Posterior vena cava (tissue), 2 donors: ENCODE results near the gene DLEC1. TPM values are rescaled to one million over a fixed set of nuclear protein-coding genes. Genes with fewer than 3 reads are reported as not detected.

Source experiments
- DNase-seq: peaks from one replicate; pipeline ENCODE4 v3.0.0-alpha.2; 2020; ENCODE audit warnings: low spot score
- intact Hi-C, 2 donors: fragments of 100-400 bp; cut with DNase I; formaldehyde crosslinking; loops; one replicate each; pipeline versions ENCODE4 v1.14.1 to v1.14.2; 2022 to 2023
- total RNA-seq, 2 donors: library from RNA; stranded (reverse); fragmentation: NEBNext Ultra II Directional; extraction: Animal tissue kit (Norgen Biotek cat#: 25700); gene quantifications; one replicate each; pipeline ENCODE4 v1.2.1, GENCODE V29; 2021
- donor health status: DM: yes; HTN: yes; CAD: no.
- donor health status: DM: yes; HTN: yes; CAD: no.

The DLEC1 gene
- total RNA-seq, 2 donors from 2014 or later = 0.14 to 0.51 TPM

GRCh38 chr3:38138349-38139190, 99.6 kb downstream of the DLEC1 start, which contains the start of gene MYD88:
Gene MYD88, plus strand, starts transcription at chr3:38138661. Its CDS starts 40 bp downstream, at chr3:38138701.
- peak; percentile 96 for DNase-seq
- intact Hi-C loops = loop anchor here (1.0 to 10.0 kb wide), 2 partner anchors 13 to 106 kb away; no protein-coding TSS in a partner anchor

DNA sequence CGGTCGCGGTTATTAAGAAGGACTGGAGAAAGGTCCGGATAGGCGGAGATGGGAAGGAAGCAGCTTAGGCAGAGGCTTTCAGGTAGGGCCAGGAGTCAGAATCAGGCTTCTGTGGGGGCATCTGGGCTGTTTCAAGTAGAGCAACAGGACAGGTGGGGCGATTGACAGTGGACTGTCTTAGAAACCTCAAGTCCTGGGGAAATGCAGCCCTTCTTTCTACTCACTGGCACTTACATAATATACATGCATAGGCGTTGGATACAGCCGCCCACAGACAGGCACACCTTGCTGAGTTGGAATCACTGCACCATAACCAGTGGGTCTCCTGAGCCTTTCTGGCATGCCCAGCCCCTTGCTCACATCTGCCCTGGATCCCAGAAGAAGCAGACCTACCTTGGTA, 100.2 kb downstream of the DLEC1 start:
- intact Hi-C loops = loop anchor here in 1 of 2 donors (10.0 kb wide), 1 partner anchor 106 kb away; no protein-coding TSS in a partner anchor
- no peak for DNase-seq

DNA sequence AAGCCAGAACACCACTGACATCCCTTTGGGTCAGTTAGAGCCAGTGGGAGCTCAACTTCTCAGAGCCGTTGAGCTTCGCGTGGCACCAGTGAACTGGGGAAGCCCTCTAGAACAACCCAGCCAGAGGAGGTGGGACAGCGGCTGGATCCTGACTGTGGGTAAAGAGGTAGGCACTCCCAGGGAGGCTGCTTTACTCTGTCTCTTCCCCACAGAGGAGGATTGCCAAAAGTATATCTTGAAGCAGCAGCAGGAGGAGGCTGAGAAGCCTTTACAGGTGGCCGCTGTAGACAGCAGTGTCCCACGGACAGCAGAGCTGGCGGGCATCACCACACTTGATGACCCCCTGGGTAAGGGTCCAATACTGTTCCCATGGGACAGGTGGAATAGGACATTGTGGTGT, 100.6 kb downstream of the DLEC1 start:
- DNase-seq = no peak
- intact Hi-C loops = loop anchor here in 1 of 2 donors (10.0 kb wide), 1 partner anchor 105 kb away; no protein-coding TSS in a partner anchor

- peak; percentile 68 for DNase-seq
- intact Hi-C loops = no loop called here
Measured at GRCh38 chr3:38140326-38141172, 101.5 kb downstream of the DLEC1 start.

DNA sequence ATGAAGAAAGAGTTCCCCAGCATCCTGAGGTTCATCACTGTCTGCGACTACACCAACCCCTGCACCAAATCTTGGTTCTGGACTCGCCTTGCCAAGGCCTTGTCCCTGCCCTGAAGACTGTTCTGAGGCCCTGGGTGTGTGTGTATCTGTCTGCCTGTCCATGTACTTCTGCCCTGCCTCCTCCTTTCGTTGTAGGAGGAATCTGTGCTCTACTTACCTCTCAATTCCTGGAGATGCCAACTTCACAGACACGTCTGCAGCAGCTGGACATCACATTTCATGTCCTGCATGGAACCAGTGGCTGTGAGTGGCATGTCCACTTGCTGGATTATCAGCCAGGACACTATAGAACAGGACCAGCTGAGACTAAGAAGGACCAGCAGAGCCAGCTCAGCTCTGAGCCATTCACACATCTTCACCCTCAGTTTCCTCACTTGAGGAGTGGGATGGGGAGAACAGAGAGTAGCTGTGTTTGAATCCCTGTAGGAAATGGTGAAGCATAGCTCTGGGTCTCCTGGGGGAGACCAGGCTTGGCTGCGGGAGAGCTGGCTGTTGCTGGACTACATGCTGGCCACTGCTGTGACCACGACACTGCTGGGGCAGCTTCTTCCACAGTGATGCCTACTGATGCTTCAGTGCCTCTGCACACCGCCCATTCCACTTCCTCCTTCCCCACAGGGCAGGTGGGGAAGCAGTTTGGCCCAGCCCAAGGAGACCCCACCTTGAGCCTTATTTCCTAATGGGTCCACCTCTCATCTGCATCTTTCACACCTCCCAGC, 102.4 kb downstream of the DLEC1 start:
- peak; percentile 53 for DNase-seq
- intact Hi-C loops = no loop called here

GRCh38 chr3:38141952-38142273, 102.9 kb downstream of the DLEC1 start:
- intact Hi-C loops = no loop called here
- no peak for DNase-seq

GRCh38 chr3:38142959-38143358, 104.0 kb downstream of the DLEC1 start:
- peak; percentile 30 for DNase-seq
- intact Hi-C loops = no loop called here

- intact Hi-C loops = no loop called here
- peak; percentile 32 for DNase-seq
Measured at GRCh38 chr3:38143511-38143910, 104.5 kb downstream of the DLEC1 start.

DNA sequence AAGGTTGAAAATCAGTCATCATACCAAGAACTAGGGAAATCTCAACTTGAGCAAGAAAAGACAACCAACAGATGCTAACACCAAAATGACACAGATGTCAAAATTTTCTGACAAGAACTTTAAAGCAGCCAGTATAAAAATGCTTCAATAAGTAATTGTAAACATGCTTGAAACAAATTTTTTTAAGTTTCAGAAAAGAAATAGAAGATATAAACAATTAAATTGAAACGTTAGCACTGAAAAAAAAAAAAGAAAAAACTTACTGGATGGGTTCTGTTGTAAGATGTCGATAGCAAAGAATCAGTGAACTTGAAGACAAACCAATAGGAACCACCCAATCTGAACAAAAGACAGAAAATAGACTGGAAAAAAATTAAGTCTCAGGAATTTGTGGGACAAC, 107.5 kb downstream of the DLEC1 start:
- intact Hi-C loops = no loop called here
- no peak for DNase-seq

- DNase-seq = no peak
- intact Hi-C loops = no loop called here
Measured at GRCh38 chr3:38147421-38147820, 108.4 kb downstream of the DLEC1 start.

DNA sequence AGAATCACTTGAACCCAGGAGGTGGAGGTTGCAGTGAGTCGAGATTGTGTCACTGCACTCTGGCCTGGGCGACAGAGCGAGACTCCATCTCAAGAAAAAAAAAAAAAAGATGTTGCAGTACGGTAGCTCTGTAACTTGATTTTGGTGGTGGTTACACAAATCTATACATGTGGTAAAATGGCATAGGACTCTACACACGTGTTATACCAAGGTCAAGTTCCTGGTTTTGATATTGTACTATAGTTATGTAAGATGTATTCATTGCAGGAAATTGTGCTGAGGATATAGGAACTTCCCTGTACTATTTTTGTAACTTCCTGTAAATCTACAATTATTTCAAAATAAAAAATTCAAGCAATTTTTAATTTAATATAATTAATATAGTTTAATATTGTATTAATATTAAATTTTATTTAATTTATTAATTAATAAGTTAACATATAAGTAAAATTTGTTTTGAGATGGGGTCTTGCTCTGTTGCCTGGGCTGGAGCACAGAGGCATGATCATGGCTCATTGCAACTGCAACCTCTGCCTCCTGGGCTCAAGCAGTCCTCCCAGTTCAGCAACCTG, 109.4 kb downstream of the DLEC1 start:
- no peak for DNase-seq
- intact Hi-C loops = no loop called here

GRCh38 chr3:38149708-38150107, 110.7 kb downstream of the DLEC1 start:
- intact Hi-C loops = no loop called here
- DNase-seq = no peak

GRCh38 chr3:38150780-38151528, 111.9 kb downstream of the DLEC1 start:
- intact Hi-C loops = loop anchor here in 1 of 2 donors (1.0 kb wide), 1 partner anchor 13 kb away; the partner anchor contains the start of gene MYD88
- DNase-seq = no peak

DNA sequence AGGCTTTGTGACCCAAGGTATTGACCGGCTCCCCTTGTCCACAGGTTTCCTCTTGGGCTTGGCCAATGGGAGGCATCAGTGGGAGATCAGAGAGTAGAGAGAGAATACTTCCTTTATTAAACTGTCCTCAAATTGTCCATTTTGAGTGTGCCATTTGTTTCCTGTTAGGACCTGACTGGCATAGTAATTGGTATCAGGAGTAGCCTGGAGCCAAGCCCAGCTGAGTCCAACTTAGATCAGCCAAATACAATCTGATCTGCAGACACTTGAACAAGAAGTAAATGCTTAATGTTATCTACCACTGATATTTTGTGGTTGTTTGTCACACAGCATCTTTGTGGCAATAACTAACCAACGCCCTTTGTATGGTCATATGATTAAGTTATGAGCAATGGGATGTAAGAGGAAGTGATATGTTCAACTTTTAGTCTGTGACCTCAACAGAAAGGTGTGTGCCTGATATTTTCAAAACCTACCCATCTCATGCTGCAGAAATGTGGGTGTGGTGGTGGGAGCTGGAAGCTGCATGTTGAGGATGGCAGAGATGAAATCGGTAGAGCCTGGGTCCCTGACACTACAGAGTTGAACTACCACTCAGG, 112.8 kb downstream of the DLEC1 start:
- DNase-seq = no peak
- intact Hi-C loops = loop anchor here in 1 of 2 donors (1.0 kb wide), 1 partner anchor 13 kb away; the partner anchor contains the start of gene MYD88

DNA sequence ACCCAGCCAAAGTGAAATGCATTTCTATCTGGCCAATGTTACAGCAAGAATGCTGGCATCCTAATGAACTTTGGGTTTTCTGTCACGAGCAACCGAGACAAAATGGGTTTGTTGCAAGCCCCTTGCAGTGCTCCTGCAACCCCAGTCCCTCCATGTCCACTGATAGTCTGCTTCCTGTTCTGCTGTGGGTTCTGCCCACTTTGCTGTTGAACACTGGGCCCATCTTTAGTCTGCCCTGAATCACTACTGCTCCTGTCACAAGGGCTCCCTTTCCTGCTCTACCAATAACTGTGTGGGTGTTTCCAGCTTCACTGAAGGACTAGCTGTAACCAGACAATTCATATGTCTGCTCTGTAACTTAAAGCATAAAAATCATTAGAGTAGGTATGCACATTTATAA, 113.6 kb downstream of the DLEC1 start:
- intact Hi-C loops = no loop called here
- DNase-seq = no peak

- DNase-seq = no peak
- intact Hi-C loops = no loop called here
Measured at GRCh38 chr3:38153221-38153620, 114.2 kb downstream of the DLEC1 start.

DNA sequence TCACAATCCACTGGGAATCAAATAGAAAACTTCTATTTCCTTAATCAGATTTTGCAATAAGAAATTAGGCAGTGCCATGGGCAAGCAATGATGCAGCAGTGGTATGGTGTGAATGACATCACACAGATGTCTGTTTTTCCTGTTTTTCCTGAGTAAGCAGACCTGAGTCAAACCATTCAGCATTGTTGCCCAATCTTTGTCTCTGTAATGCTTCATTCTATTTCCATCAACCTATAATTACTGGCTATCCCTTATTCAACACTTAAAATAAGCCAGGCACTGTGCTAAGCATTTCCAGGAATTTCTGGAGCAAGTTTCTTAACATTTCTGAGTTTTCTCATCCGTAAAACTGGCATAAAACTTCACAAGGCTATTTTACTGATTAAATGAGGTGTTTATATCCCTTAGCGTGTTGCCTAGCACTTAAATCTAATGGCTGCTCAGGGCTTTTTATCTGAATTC, 115.1 kb downstream of the DLEC1 start:
- DNase-seq = no peak
- intact Hi-C loops = no loop called here
